HepG2 (cell line): ENCODE results near the gene CYP2A13.

Experiments
- CTCF ChIP-seq: sonication (generic); formaldehyde crosslinking; IDR thresholded peaks from 2 replicates; pipeline ENCODE4 v1.5.0; 2020; ENCODE audit warnings: mild to moderate bottlenecking, missing genetic modification reagents, moderate library complexity
- HOXA7 ChIP-seq: sonication (generic); formaldehyde crosslinking; IDR thresholded peaks from 2 replicates; pipeline ENCODE4 v1.8.1; 2022; ENCODE audit warnings: mild to moderate bottlenecking, missing genetic modification reagents, moderate library complexity
- PAWR ChIP-seq: sonication (generic); formaldehyde crosslinking; IDR thresholded peaks from 2 replicates; pipeline ENCODE4 v1.4.0; 2020; ENCODE audit warnings: missing genetic modification reagents, mild to moderate bottlenecking, borderline replicate concordance
- RAD21 ChIP-seq: fragments of 450-650 bp; formaldehyde crosslinking; IDR thresholded peaks from 2 replicates; pipeline ENCODE4 v1.5.0; 2020; ENCODE audit warnings: mild to moderate bottlenecking
- TCF7 ChIP-seq: sonication (generic); IDR thresholded peaks from 2 replicates; pipeline ENCODE4 v1.6.1; 2016; ENCODE audit warnings: antibody characterized with exemption, low read depth
- ZNF749 ChIP-seq: sonication (generic); formaldehyde crosslinking; IDR thresholded peaks from 2 replicates; pipeline ENCODE4 v1.8.0; 2022; ENCODE audit warnings: mild to moderate bottlenecking, missing genetic modification reagents, moderate library complexity, borderline replicate concordance

- TF ChIP-seq ZNF749 (CRISPR knock-in tag) = no peak
- no peak for TF ChIP-seq CTCF
- TF ChIP-seq PAWR (CRISPR knock-in tag) = no peak
- no peak for TF ChIP-seq RAD21 (CRISPR knock-in tag)
- no peak for TF ChIP-seq TCF7
- no peak for TF ChIP-seq HOXA7 (CRISPR knock-in tag)
Observed at GRCh38 chr19:41112728-41113290, 24.6 kb downstream of the CYP2A13 start.
